ENCODE results near the gene CHMP5. TPM values are rescaled to one million over a fixed set of nuclear protein-coding genes. Genes with fewer than 3 reads are reported as not detected.
A peak's percentile ranks its signal among the peaks of the same experiment; 100 is the strongest.

Gene CHMP5
- total RNA-seq, 1 experiment from 2014 or later: 61.8 TPM

GRCh38 chr9:33289496-33289895, 24.6 kb downstream of the CHMP5 start:
- ChIA-PET RAD21 (ENCODE audit: low non-redundant PET in 1 of 2, low total read pairs in 2 of 2, uncharacterized antibody in 2 of 2, unreplicated experiment in 2 of 2) (no interaction called here), POLR2A (interaction anchor here (0.6 to 1.2 kb wide), 8 partner anchors 12 to 264 kb away, joined by 3 to 9 read pairs (median 4); partner anchors contain the start of genes DNAJA1 and NOL6), CTCF (interaction anchor here (0.8 to 1.4 kb wide), 5 partner anchors 126 to 334 kb away, joined by 3 to 7 read pairs (median 3); partner anchors contain the start of gene NOL6)
- intact Hi-C loops (cut with micrococcal nuclease): loop anchor here (5.0 kb wide), 1 partner anchor 433 kb away; no protein-coding TSS in a partner anchor
- ATAC-seq: no peak
- Histone ChIP-seq H3K79me2 (ENCODE audit: insufficient read depth, low read length) (peaks cover 42% of the 10 kb centered on the region), H3K4me2 (ENCODE audit: low read length) (peak overlapping the region; percentile 83), H3K4me1 (ENCODE audit: control insufficient read depth in 1 of 2, insufficient read depth in 2 of 2, low read length in 2 of 2) (peaks cover 5 to 22% of the 10 kb centered on the region in 2 experiments; a peak in 2 of 4 replicates), H2AFZ (ENCODE audit: low read depth, low read length, poor library complexity, severe bottlenecking) (no peak overlapping the region), H4K20me1 (ENCODE audit: insufficient read depth) (no peaks in the 10 kb centered on the region), H3K27me3 (ENCODE audit: insufficient read depth, low read length) (no peaks in the 10 kb centered on the region), H3K4me3 (replicated peaks in 1 of 2; ENCODE audit: low read depth in 1 of 2, low read length in 2 of 2) (peak overlapping the region; percentile 80 to 85), H3K27ac (ENCODE audit: low read depth, low read length) (peak overlapping the region; percentile 83), H3K9me3 (ENCODE audit: control insufficient read depth in 1 of 2, insufficient read depth in 1 of 2, low read depth in 1 of 2, low read length in 2 of 2) (no peaks in the 10 kb centered on the region), H3K36me3 (ENCODE audit: control insufficient read depth in 1 of 2, insufficient read depth in 2 of 2, low read length in 2 of 2) (peaks cover 7 to 20% of the 10 kb centered on the region in 2 experiments; a peak in 2 of 4 replicates), H3K9me2 (ENCODE audit: insufficient read depth) (no peaks in the 10 kb centered on the region), H3K9ac (ENCODE audit: low read length) (peak overlapping the region; percentile 91)
- no peak for TF ChIP-seq CEBPB (IDR thresholded peaks at IDR 0.05; ENCODE audit: low read depth)
- no peak for TF ChIP-seq ZFX (IDR thresholded peaks at IDR 0.05)
- no peak for TF ChIP-seq CBX3 (IDR thresholded peaks at IDR 0.05; ENCODE audit: low read depth)
- no peak for TF ChIP-seq ELF1 (IDR thresholded peaks at IDR 0.05; ENCODE audit: borderline replicate concordance, low read depth)
- TF ChIP-seq MAX (IDR thresholded peaks at IDR 0.05): no peak
- TF ChIP-seq YY1 (IDR thresholded peaks at IDR 0.05; ENCODE audit: extremely low read depth, insufficient replicate concordance, low read depth, low read length): no peak
- TF ChIP-seq POLR2A (IDR thresholded peaks at IDR 0.05; ENCODE audit: borderline replicate concordance, extremely low read depth, insufficient read depth, insufficient read length): no peak
- no peak for DNase-seq (ENCODE audit: low read depth, low spot score)
- no TSS peak for BruUV-seq (replicated peaks)

GRCh38 chr9:33289936-33290246, 25.0 kb downstream of the CHMP5 start:
- H3K9ac ChIP-seq (ENCODE audit: low read length): peak overlapping the region; percentile 91
- ChIA-PET POLR2A (interaction anchor here (0.6 to 1.2 kb wide), 11 partner anchors 11 to 446 kb away, joined by 3 to 9 read pairs (median 4); partner anchors contain the start of genes DNAJA1 and NOL6), RAD21 (ENCODE audit: low non-redundant PET in 1 of 2, low total read pairs in 2 of 2, uncharacterized antibody in 2 of 2, unreplicated experiment in 2 of 2) (no interaction called here), CTCF (interaction anchor here (0.8 to 1.4 kb wide), 5 partner anchors 125 to 334 kb away, joined by 3 to 7 read pairs (median 3); partner anchors contain the start of gene NOL6)
- H3K27ac ChIP-seq (ENCODE audit: low read depth, low read length): peak overlapping the region; percentile 83
- ATAC-seq: peak; percentile 46
- peaks cover 11 to 24% of the 10 kb centered on the region in 2 experiments; a peak in 2 of 4 replicates for H3K36me3 ChIP-seq (ENCODE audit: control insufficient read depth in 1 of 2, insufficient read depth in 2 of 2, low read length in 2 of 2)
- TSS peak; percentile 99 for BruUV-seq (replicated peaks)
- peak overlapping the region; percentile 80 to 85 for H3K4me3 ChIP-seq (replicated peaks in 1 of 2; ENCODE audit: low read depth in 1 of 2, low read length in 2 of 2)
- intact Hi-C loops (cut with micrococcal nuclease): loop anchor here (1.0 to 5.0 kb wide), 2 partner anchors 26 to 432 kb away; partner anchors contain the start of gene BAG1
- H3K9me2 ChIP-seq (ENCODE audit: insufficient read depth): no peaks in the 10 kb centered on the region
- no peaks in the 10 kb centered on the region for H3K9me3 ChIP-seq (ENCODE audit: control insufficient read depth in 1 of 2, insufficient read depth in 1 of 2, low read depth in 1 of 2, low read length in 2 of 2)
- DNase-seq (ENCODE audit: low read depth, low spot score): no peak
- H3K4me2 ChIP-seq (ENCODE audit: low read length): peak overlapping the region; percentile 83
- H3K79me2 ChIP-seq (ENCODE audit: insufficient read depth, low read length): peaks cover 46% of the 10 kb centered on the region
- H2AFZ ChIP-seq (ENCODE audit: low read depth, low read length, poor library complexity, severe bottlenecking): no peak overlapping the region
- H3K4me1 ChIP-seq (ENCODE audit: control insufficient read depth in 1 of 2, insufficient read depth in 2 of 2, low read length in 2 of 2): peaks cover 5 to 22% of the 10 kb centered on the region in 2 experiments; a peak in 2 of 4 replicates
- H4K20me1 ChIP-seq (ENCODE audit: insufficient read depth): no peaks in the 10 kb centered on the region
- H3K27me3 ChIP-seq (ENCODE audit: insufficient read depth, low read length): no peaks in the 10 kb centered on the region
- TF ChIP-seq CEBPB (IDR thresholded peaks at IDR 0.05; ENCODE audit: low read depth) (no peak), YY1 (IDR thresholded peaks at IDR 0.05; ENCODE audit: extremely low read depth, insufficient replicate concordance, low read depth, low read length) (no peak), REST (IDR thresholded peaks at IDR 0.05; ENCODE audit: low read depth) (no peak), JUND (IDR thresholded peaks at IDR 0.05) (no peak), SRF (IDR thresholded peaks at IDR 0.05; ENCODE audit: low read depth) (no peak), EZH2phosphoT487 (IDR thresholded peaks at IDR 0.05; ENCODE audit: borderline replicate concordance) (no peak), EGR1 (IDR thresholded peaks at IDR 0.05; ENCODE audit: low read depth) (no peak), SIN3A (IDR thresholded peaks at IDR 0.05; ENCODE audit: low read depth) (no peak), SP1 (IDR thresholded peaks at IDR 0.05; ENCODE audit: low read depth) (no peak), MAX (IDR thresholded peaks at IDR 0.05) (no peak), ZNF274 (IDR thresholded peaks at IDR 0.05; ENCODE audit: low read depth, low read length) (no peak), EZH2 (IDR thresholded peaks at IDR 0.05) (no peak)

Measured in HCT116 (cell line).